Measurements from ENCODE around the gene TDRD6.
A peak's percentile ranks its signal among the peaks of the same experiment; 100 is the strongest.

The TDRD6 gene

DNA sequence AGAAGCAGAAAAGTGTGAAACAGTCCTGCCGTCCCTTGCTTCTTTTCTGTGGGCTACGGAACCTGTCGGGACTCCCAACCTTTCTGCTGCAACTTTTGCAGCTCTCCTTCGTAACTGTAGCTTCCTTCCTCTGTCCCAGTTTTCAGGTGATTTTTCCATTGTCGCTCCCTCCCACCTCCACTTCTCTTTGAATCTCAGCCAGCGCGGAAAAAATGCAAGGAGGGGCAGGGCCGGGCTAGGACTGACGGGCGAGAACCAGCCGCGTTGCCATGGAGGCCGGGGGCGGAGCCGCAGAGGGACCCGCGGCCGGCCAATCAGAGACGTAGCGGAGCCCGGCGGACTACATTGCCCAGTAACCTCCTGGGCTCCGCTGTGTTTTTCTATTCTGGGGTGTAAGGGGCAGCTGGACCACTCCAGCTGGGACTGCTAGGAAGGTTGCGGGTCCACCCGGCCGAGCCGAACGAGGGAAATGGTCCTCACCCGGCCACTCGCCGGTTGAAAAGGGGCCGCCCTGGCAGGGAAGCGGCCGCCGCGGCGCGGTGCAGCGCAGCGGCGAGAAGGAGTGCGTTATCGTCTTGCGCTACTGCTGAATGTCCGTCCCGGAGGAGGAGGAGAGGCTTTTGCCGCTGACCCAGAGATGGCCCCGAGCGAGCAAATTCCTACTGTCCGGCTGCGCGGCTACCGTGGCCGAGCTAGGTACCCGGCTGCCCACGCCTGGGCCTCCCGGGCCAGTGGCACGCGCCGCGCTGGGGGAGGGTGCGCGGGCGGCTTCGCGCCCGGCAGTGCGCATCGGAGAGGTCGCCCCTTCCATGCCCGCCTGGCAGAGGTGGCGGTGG is 34.9 kb upstream of the TDRD6 start, which contains the start of the genes CYP39A1 and SLC25A27 (continued):
- TF ChIP-seq, protein P1, sequence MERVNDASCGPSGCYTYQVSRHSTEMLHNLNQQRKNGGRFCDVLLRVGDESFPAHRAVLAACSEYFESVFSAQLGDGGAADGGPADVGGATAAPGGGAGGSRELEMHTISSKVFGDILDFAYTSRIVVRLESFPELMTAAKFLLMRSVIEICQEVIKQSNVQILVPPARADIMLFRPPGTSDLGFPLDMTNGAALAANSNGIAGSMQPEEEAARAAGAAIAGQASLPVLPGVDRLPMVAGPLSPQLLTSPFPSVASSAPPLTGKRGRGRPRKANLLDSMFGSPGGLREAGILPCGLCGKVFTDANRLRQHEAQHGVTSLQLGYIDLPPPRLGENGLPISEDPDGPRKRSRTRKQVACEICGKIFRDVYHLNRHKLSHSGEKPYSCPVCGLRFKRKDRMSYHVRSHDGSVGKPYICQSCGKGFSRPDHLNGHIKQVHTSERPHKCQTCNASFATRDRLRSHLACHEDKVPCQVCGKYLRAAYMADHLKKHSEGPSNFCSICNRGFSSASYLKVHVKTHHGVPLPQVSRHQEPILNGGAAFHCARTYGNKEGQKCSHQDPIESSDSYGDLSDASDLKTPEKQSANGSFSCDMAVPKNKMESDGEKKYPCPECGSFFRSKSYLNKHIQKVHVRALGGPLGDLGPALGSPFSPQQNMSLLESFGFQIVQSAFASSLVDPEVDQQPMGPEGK (tag by site-specific recombination; IDR thresholded peaks at IDR 0.05): peak; percentile 53
- TF ChIP-seq ZNF426 (tag by site-specific recombination; IDR thresholded peaks at IDR 0.05): no peak
- TF ChIP-seq ZNF629 (tag by site-specific recombination; IDR thresholded peaks at IDR 0.05): peak; percentile 29; the same call in 1 of the 2 replicates
- TF ChIP-seq RBAK (tag by site-specific recombination; IDR thresholded peaks at IDR 0.05): no peak
- no peak for TF ChIP-seq ZNF214 (tag by site-specific recombination; IDR thresholded peaks at IDR 0.05; ENCODE audit: borderline replicate concordance)
- TF ChIP-seq, protein P2, sequence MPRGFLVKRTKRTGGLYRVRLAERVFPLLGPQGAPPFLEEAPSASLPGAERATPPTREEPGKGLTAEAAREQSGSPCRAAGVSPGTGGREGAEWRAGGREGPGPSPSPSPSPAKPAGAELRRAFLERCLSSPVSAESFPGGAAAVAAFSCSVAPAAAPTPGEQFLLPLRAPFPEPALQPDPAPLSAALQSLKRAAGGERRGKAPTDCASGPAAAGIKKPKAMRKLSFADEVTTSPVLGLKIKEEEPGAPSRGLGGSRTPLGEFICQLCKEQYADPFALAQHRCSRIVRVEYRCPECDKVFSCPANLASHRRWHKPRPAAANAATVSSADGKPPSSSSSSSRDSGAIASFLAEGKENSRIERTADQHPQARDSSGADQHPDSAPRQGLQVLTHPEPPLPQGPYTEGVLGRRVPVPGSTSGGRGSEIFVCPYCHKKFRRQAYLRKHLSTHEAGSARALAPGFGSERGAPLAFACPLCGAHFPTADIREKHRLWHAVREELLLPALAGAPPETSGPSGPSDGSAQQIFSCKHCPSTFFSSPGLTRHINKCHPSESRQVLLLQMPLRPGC (tag by site-specific recombination; IDR thresholded peaks at IDR 0.05): 0 out of 2 replicates have a peak, but pooled peaks have one; percentile 37
- TF ChIP-seq TCF7L2 (IDR thresholded peaks at IDR 0.05; ENCODE audit: borderline replicate concordance, low read depth, low read length): no peak
- TF ChIP-seq ZNF394 (tag by site-specific recombination; IDR thresholded peaks at IDR 0.05; ENCODE audit: borderline replicate concordance): no peak
- 0 out of 2 replicates have a peak, but pooled peaks have one; percentile 35 for TF ChIP-seq TRIM28 (IDR thresholded peaks at IDR 0.05; ENCODE audit: borderline replicate concordance, low read length)
- no peak for TF ChIP-seq ZNF148 (tag by site-specific recombination; IDR thresholded peaks at IDR 0.05; ENCODE audit: borderline replicate concordance)
- TF ChIP-seq WT1 (tag by site-specific recombination; IDR thresholded peaks at IDR 0.05): peak; percentile 14; the same call in 1 of the 2 replicates
- peak; percentile 32; the same call in 1 of the 2 replicates for TF ChIP-seq ZXDB (tag by site-specific recombination; IDR thresholded peaks at IDR 0.05)
- peak; percentile 72 for TF ChIP-seq ZNF600 (tag by site-specific recombination; IDR thresholded peaks at IDR 0.05)

- ChIA-PET CTCF (interaction anchor here (1.2 kb wide), 1 partner anchor 328 kb away, joined by 4 read pairs; no protein-coding TSS in a partner anchor), POLR2A (interaction anchor here (1.2 kb wide), 1 partner anchor 8 kb away, joined by 3 read pairs; no protein-coding TSS in a partner anchor)
- peaks cover 10 to 17% of the 10 kb centered on the region in 2 experiments; a peak in 2 of 3 replicates for H3K36me3 ChIP-seq (ENCODE audit: control insufficient read depth in 2 of 2, insufficient read depth in 1 of 2, low read length in 2 of 2)
- no peak overlapping the region; the same call in 1 of the 2 replicates for H3K27ac ChIP-seq (ENCODE audit: extremely low read depth, low read depth, low read length)
- no peaks in the 10 kb centered on the region for H3K9me3 ChIP-seq (ENCODE audit: control insufficient read depth, insufficient read depth, low read depth, low read length)
- peaks cover 17% of the 10 kb centered on the region; the same call in 1 of the 2 replicates for H3K4me1 ChIP-seq (ENCODE audit: control insufficient read depth, insufficient read depth, low read length)
- H3K4me3 ChIP-seq (ENCODE audit: low read depth, low read length): peak overlapping the region; percentile 78
- TF ChIP-seq KLF9 (tag by site-specific recombination; IDR thresholded peaks at IDR 0.05; ENCODE audit: low read depth): no peak
- no peak for TF ChIP-seq ZNF184 (tag by site-specific recombination; IDR thresholded peaks at IDR 0.05)
- TF ChIP-seq HOXA7 (CRISPR knock-in tag; IDR thresholded peaks at IDR 0.05; ENCODE audit: borderline replicate concordance): no peak
- TF ChIP-seq ZNF174 (tag by site-specific recombination; IDR thresholded peaks at IDR 0.05): no peak
- no peak for TF ChIP-seq ZNF10 (tag by site-specific recombination; IDR thresholded peaks at IDR 0.05)
- TF ChIP-seq FEZF1 (tag by site-specific recombination; IDR thresholded peaks at IDR 0.05): no peak
- TF ChIP-seq ZNF830 (tag by site-specific recombination; IDR thresholded peaks at IDR 0.05; ENCODE audit: low read depth): no peak
- no peak for TF ChIP-seq ZNF585B (tag by site-specific recombination; IDR thresholded peaks at IDR 0.05)
- no peak for TF ChIP-seq PRDM4 (tag by site-specific recombination; IDR thresholded peaks at IDR 0.05)
- no peak for TF ChIP-seq ZNF843 (tag by site-specific recombination; IDR thresholded peaks at IDR 0.05)
These were observed 34.1 kb upstream of the TDRD6 start for GRCh38 chr6:46653439-46654195.

Data from HEK293 (cell line).